Neural cell (in vitro differentiated cells): ENCODE data around the gene BPGM.

Experiments
- EP300 ChIP-seq: fragments of 450-650 bp; conservative IDR thresholded peaks from 2 replicates; pipeline ENCODE4 v1.6.1; 2014; ENCODE audit warnings: antibody characterized with exemption, mild to moderate bottlenecking, moderate library complexity; ENCODE audit not compliant: poor library complexity, severe bottlenecking
- POLR2AphosphoS5 ChIP-seq: IDR thresholded peaks from 2 replicates; pipeline ENCODE4 v1.6.1; 2012
- TAF1 ChIP-seq: IDR thresholded peaks from 2 replicates; pipeline ENCODE4 v1.6.1; 2012; ENCODE audit warnings: low read depth
- TF ChIP-seq, protein P1 (sequence below): fragments of 450-650 bp; IDR thresholded peaks from 2 replicates; pipeline ENCODE4 v1.5.1; 2014; ENCODE audit warnings: antibody characterized with exemption, mild to moderate bottlenecking, moderate library complexity; ENCODE audit not compliant: poor library complexity, severe bottlenecking
- TF ChIP-seq, protein P2 (sequence below): IDR thresholded peaks from 2 replicates; pipeline ENCODE4 v1.6.1; 2012; ENCODE audit warnings: borderline replicate concordance

DNA sequence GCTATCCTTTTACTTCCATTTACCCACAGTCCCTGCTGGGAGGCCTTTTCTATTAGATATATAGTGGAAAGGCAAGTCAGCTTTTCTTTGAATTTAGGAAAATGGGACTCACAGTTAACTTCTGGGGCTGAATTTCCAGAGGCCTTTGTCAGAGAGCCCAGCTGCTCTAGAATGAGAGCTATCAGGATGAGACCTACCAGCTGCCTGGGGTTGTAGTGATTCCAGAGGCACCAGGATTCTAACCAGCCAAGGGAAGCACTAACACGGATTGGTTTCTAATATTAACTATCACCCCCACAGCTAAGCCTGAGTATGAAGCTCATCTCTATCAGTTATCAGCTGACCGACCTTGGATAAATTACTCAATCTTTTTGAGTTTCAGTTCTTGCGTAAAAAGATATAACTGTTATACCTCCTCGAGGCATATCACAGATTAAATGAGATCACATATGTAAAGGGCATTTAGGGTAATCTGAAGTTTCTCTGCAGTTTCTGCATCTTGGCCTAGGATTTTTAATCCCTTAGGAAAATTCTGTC is 76.2 kb downstream of the BPGM start:
- no peak for TF ChIP-seq EP300
- TF ChIP-seq, protein P1, sequence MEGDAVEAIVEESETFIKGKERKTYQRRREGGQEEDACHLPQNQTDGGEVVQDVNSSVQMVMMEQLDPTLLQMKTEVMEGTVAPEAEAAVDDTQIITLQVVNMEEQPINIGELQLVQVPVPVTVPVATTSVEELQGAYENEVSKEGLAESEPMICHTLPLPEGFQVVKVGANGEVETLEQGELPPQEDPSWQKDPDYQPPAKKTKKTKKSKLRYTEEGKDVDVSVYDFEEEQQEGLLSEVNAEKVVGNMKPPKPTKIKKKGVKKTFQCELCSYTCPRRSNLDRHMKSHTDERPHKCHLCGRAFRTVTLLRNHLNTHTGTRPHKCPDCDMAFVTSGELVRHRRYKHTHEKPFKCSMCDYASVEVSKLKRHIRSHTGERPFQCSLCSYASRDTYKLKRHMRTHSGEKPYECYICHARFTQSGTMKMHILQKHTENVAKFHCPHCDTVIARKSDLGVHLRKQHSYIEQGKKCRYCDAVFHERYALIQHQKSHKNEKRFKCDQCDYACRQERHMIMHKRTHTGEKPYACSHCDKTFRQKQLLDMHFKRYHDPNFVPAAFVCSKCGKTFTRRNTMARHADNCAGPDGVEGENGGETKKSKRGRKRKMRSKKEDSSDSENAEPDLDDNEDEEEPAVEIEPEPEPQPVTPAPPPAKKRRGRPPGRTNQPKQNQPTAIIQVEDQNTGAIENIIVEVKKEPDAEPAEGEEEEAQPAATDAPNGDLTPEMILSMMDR, result no peak
- TF ChIP-seq, protein P2, sequence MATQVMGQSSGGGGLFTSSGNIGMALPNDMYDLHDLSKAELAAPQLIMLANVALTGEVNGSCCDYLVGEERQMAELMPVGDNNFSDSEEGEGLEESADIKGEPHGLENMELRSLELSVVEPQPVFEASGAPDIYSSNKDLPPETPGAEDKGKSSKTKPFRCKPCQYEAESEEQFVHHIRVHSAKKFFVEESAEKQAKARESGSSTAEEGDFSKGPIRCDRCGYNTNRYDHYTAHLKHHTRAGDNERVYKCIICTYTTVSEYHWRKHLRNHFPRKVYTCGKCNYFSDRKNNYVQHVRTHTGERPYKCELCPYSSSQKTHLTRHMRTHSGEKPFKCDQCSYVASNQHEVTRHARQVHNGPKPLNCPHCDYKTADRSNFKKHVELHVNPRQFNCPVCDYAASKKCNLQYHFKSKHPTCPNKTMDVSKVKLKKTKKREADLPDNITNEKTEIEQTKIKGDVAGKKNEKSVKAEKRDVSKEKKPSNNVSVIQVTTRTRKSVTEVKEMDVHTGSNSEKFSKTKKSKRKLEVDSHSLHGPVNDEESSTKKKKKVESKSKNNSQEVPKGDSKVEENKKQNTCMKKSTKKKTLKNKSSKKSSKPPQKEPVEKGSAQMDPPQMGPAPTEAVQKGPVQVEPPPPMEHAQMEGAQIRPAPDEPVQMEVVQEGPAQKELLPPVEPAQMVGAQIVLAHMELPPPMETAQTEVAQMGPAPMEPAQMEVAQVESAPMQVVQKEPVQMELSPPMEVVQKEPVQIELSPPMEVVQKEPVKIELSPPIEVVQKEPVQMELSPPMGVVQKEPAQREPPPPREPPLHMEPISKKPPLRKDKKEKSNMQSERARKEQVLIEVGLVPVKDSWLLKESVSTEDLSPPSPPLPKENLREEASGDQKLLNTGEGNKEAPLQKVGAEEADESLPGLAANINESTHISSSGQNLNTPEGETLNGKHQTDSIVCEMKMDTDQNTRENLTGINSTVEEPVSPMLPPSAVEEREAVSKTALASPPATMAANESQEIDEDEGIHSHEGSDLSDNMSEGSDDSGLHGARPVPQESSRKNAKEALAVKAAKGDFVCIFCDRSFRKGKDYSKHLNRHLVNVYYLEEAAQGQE, result no peak
- no peak for TF ChIP-seq POLR2AphosphoS5
- TF ChIP-seq TAF1, result no peak
